Ovary (tissue), 3 donors: ENCODE data around the gene GALNTL6.

Experiments
- CTCF ChIP-seq, 3 donors: fragments of 450-650 bp in 2 of 3; fragments of 200-600 bp in 1 of 3; IDR thresholded peaks; one replicate each; pipeline versions ENCODE4 v1.5.1 to v1.8.0; 2016 to 2022; ENCODE audit warnings: antibody characterized with exemption in 3 of 3, mild to moderate bottlenecking in 1 of 3
- POLR2A ChIP-seq: fragments of 450-650 bp; IDR thresholded peaks from one replicate; pipeline ENCODE4 v1.6.1; 2017; ENCODE audit warnings: antibody characterized with exemption, mild to moderate bottlenecking, moderate library complexity
- donor health status: DM: no; HTN: no; CAD: no.

GRCh38 chr4:172787111-172787510, 973.9 kb downstream of the GALNTL6 start:
- TF ChIP-seq CTCF (IDR thresholded peaks at IDR 0.05) (no peak), POLR2A (no peak)
